K562 (cell line): ENCODE data around the gene ODC1.

Experiments
- CAMTA2 ChIP-seq: fragments of 250-450 bp; sonication (Bioruptor Pico); conservative IDR thresholded peaks from 2 replicates; pipeline ENCODE4 v1.5.1; 2022
- CBX5 ChIP-seq: IDR thresholded peaks from 2 replicates; pipeline ENCODE4 v1.6.1; 2014; ENCODE audit warnings: low read depth, borderline replicate concordance
- FOXJ2 ChIP-seq: fragments of 200-800 bp; sonication (Bioruptor generic); IDR thresholded peaks from 2 replicates; pipeline ENCODE4 v1.6.1; 2016; ENCODE audit warnings: missing genetic modification characterization, missing compliant biosample characterization
- FOXM1 ChIP-seq, 2 experiments: fragments of 450-650 bp in 1 of 2; sonication (generic) in 1 of 2; formaldehyde crosslinking in 1 of 2; IDR thresholded peaks; 2 replicates each; pipeline versions ENCODE4 v1.6.1 to v1.9.0; 2017 to 2022; ENCODE audit warnings: low read depth in 2 of 2, mild to moderate bottlenecking in 2 of 2, missing genetic modification reagents in 1 of 2, moderate library complexity in 1 of 2
- KAT7 ChIP-seq: sonication (generic); formaldehyde crosslinking; IDR thresholded peaks from 2 replicates; pipeline ENCODE4 v1.8.0; 2022; ENCODE audit warnings: missing genetic modification reagents, mild to moderate bottlenecking, borderline replicate concordance
- SRSF1 ChIP-seq: fragments of 200-400 bp; formaldehyde crosslinking; IDR thresholded peaks from 2 replicates; pipeline ENCODE4 v1.6.1; 2017; ENCODE audit warnings: mild to moderate bottlenecking, low read depth, low read length, moderate library complexity
- TF ChIP-seq, protein P1 (sequence below): sonication (generic); formaldehyde crosslinking; IDR thresholded peaks from 2 replicates; pipeline ENCODE4 v1.8.1; 2023; ENCODE audit warnings: mild to moderate bottlenecking, missing genetic modification reagents
- TF ChIP-seq, protein P2 (sequence below): sonication (generic); formaldehyde crosslinking; IDR thresholded peaks from 2 replicates; pipeline ENCODE4 v1.5.0; 2020; ENCODE audit warnings: missing genetic modification reagents

DNA sequence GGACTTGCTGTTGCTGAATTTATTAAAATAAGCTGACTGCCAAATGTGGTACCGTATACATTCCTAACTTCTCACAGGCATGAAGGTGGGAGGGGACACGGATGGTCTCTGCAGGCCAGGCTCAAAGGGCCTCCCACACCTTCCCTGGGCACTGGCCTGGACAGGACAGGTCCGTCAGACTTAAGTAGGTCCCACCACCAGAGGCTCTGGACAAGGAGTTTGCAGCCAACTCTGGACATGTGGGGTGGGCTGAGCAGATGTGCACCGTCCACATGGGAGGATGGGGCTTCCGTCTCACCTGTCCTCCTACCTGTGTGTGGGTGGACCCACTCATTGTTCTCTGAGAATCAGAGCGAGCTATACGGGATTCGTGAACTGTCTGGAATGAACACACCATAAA lies 8.2 kb downstream of the ODC1 start:
- no peak for TF ChIP-seq KAT7
- TF ChIP-seq FOXM1 (IDR thresholded peaks at IDR 0.05; ENCODE audit: low read depth) = no peak
- no peak for TF ChIP-seq FOXM1 (CRISPR knock-in tag; IDR thresholded peaks at IDR 0.05; ENCODE audit: low read depth)
- TF ChIP-seq, protein P1, sequence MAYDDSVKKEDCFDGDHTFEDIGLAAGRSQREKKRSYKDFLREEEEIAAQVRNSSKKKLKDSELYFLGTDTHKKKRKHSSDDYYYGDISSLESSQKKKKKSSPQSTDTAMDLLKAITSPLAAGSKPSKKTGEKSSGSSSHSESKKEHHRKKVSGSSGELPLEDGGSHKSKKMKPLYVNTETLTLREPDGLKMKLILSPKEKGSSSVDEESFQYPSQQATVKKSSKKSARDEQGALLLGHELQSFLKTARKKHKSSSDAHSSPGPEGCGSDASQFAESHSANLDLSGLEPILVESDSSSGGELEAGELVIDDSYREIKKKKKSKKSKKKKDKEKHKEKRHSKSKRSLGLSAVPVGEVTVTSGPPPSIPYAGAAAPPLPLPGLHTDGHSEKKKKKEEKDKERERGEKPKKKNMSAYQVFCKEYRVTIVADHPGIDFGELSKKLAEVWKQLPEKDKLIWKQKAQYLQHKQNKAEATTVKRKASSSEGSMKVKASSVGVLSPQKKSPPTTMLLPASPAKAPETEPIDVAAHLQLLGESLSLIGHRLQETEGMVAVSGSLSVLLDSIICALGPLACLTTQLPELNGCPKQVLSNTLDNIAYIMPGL (CRISPR knock-in tag) = no peak
- TF ChIP-seq FOXJ2 (tag) = no peak
- no peak for TF ChIP-seq CAMTA2
- TF ChIP-seq CBX5 = no peak
- no peak for TF ChIP-seq SRSF1
- TF ChIP-seq, protein P2, sequence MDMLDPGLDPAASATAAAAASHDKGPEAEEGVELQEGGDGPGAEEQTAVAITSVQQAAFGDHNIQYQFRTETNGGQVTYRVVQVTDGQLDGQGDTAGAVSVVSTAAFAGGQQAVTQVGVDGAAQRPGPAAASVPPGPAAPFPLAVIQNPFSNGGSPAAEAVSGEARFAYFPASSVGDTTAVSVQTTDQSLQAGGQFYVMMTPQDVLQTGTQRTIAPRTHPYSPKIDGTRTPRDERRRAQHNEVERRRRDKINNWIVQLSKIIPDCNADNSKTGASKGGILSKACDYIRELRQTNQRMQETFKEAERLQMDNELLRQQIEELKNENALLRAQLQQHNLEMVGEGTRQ (CRISPR knock-in tag) = no peak
